HS-5 (cell line): ENCODE measurements around the gene LST1.
"Not testable (repeated sequence)": the region's sequence is repeated elsewhere in the genome, so short reads cannot be mapped to it uniquely, and the experiment has no call there.

Experiments used
- DNase-seq: peaks from one replicate; pipeline ENCODE4 v3.0.0-alpha.2; 2012; ENCODE audit warnings: low read depth

LST1 gene

GRCh38 chr6:31580807-31581433 is 5.2 kb upstream of the LST1 start:
- no peak for DNase-seq

GRCh38 chr6:31581434-31582229 is 4.4 kb upstream of the LST1 start:
- no peak for DNase-seq

GRCh38 chr6:31582230-31582643 is 3.8 kb upstream of the LST1 start, which contains the start of gene LTB:
TSS of gene LTB (minus strand) at chr6:31582424. CDS start at chr6:31582417, 7 bp downstream.
- no peak for DNase-seq

- no peak for DNase-seq
Observed at GRCh38 chr6:31585491-31585890, 586 bp upstream of the LST1 start.

GRCh38 chr6:31586599-31587281 is 663 bp downstream of the LST1 start:
- DNase-seq = no peak

- DNase-seq = no peak
Observed at GRCh38 chr6:31587791-31588777, 2.0 kb downstream of the LST1 start.

GRCh38 chr6:31588871-31589650 is 3.0 kb downstream of the LST1 start:
- DNase-seq = no peak

GRCh38 chr6:31590691-31591090 is 4.6 kb downstream of the LST1 start:
- not testable (repeated sequence) for DNase-seq

- no peak for DNase-seq
Observed at GRCh38 chr6:31592396-31592771, 6.3 kb downstream of the LST1 start.

GRCh38 chr6:31597006-31597405 is 10.9 kb downstream of the LST1 start:
- no peak for DNase-seq

- DNase-seq = no peak
Observed at GRCh38 chr6:31607317-31607716, 21.2 kb downstream of the LST1 start.

GRCh38 chr6:31609519-31610406 is 23.7 kb downstream of the LST1 start:
- no peak for DNase-seq

GRCh38 chr6:31610968-31611367 is 24.9 kb downstream of the LST1 start:
- no peak for DNase-seq

GRCh38 chr6:31614075-31614619 is 28.1 kb downstream of the LST1 start:
- DNase-seq = no peak

GRCh38 chr6:31614684-31615578 is 28.9 kb downstream of the LST1 start, which contains the start of gene AIF1:
TSS of gene AIF1 (plus strand) at chr6:31615234. CDS start at chr6:31615330, 96 bp downstream.
- no peak for DNase-seq

GRCh38 chr6:31615748-31616147 is 29.7 kb downstream of the LST1 start:
- DNase-seq = no peak

- no peak for DNase-seq
Observed at GRCh38 chr6:31617010-31617409, 30.9 kb downstream of the LST1 start.

- peak; percentile 95 for DNase-seq
Observed at GRCh38 chr6:31619805-31620585, 33.9 kb downstream of the LST1 start.
